PC-9 (cell line): ENCODE measurements around the gene KRTAP10-3. TPM values are rescaled to one million over a fixed set of nuclear protein-coding genes. Genes with fewer than 3 reads are reported as not detected.
A peak's percentile ranks its signal among the peaks of the same experiment; 100 is the strongest.

Experiments used
- BruUV-seq: library from RNA; stranded (reverse); fragments of 400-500 nt; replicated peaks from 2 replicates; lab custom pipeline; 2021; lab: Mats Ljungman, UMichigan
- CTCF ChIA-PET: fragments of 300-600 bp; sonication (Branson Sonifier 250); formaldehyde crosslinking; loops from one replicate; lab custom pipeline; 2022; ENCODE audit warnings: antibody characterized with exemption; lab: Charles Lee
- POLR2A ChIA-PET: fragments of 300-600 bp; sonication (Branson Sonifier 250); formaldehyde crosslinking; loops from one replicate; lab custom pipeline; 2022; ENCODE audit warnings: antibody characterized with exemption; ENCODE audit not compliant: unreplicated experiment; lab: Charles Lee
- DNase-seq, 2 experiments: peaks; one replicate each; pipeline versions ENCODE4 v3.0.0 to v3.0.0-alpha.2; 2015 to 2022; ENCODE audit warnings: mixed read lengths in 1 of 2
- H2AFZ ChIP-seq: fragments of 200-600 bp; sonication (generic); 2 replicates; pipeline ENCODE4 v1.8.1; 2017; ENCODE audit warnings: antibody characterized with exemption
- H3F3A ChIP-seq: fragments of 200-600 bp; sonication (generic); 2 replicates; pipeline ENCODE4 v1.8.1; 2017; ENCODE audit warnings: antibody characterized with exemption, mild to moderate bottlenecking, low read depth; ENCODE audit not compliant: insufficient read depth
- H3K27ac ChIP-seq: fragments of 200-600 bp; sonication (generic); 2 replicates; pipeline ENCODE4 v1.6.1; 2016; ENCODE audit warnings: mixed run types
- H3K27me3 ChIP-seq: fragments of 200-600 bp; sonication (generic); 2 replicates; pipeline ENCODE4 v1.6.1; 2016; ENCODE audit warnings: low read depth, mixed run types; ENCODE audit not compliant: insufficient read depth
- H3K36me3 ChIP-seq: fragments of 200-600 bp; sonication (generic); 2 replicates; pipeline ENCODE4 v1.6.1; 2016; ENCODE audit warnings: low read depth, mixed run types
- H3K4me1 ChIP-seq: fragments of 200-600 bp; sonication (generic); replicated peaks from 2 replicates; pipeline ENCODE4 v1.6.1; 2016; ENCODE audit warnings: mixed run types; ENCODE audit not compliant: insufficient read depth
- H3K4me2 ChIP-seq: fragments of 200-600 bp; sonication (generic); 2 replicates; pipeline ENCODE4 v1.6.1; 2017; ENCODE audit warnings: mixed run types
- H3K4me3 ChIP-seq: fragments of 200-600 bp; sonication (generic); 2 replicates; pipeline ENCODE4 v1.6.1; 2016; ENCODE audit warnings: mixed run types
- H3K79me2 ChIP-seq: fragments of 200-600 bp; sonication (generic); 2 replicates; pipeline ENCODE4 v1.6.1; 2017; ENCODE audit warnings: low read depth, mixed run types
- H3K9me2 ChIP-seq: fragments of 200-600 bp; sonication (generic); 2 replicates; pipeline ENCODE4 v1.8.1; 2017; ENCODE audit warnings: mild to moderate bottlenecking; ENCODE audit not compliant: insufficient read depth
- H3K9me3 ChIP-seq: fragments of 200-600 bp; sonication (generic); 2 replicates; pipeline ENCODE4 v1.8.1; 2016; ENCODE audit warnings: low read depth; ENCODE audit not compliant: insufficient read depth
- H4K20me1 ChIP-seq: fragments of 200-600 bp; sonication (generic); 2 replicates; pipeline ENCODE4 v1.8.1; 2017; ENCODE audit not compliant: insufficient read depth
- EZH2 ChIP-seq: fragments of 200-600 bp; sonication (generic); IDR thresholded peaks from 2 replicates; pipeline ENCODE4 v1.8.0; 2017; ENCODE audit warnings: antibody characterized with exemption, low read depth
- intact Hi-C: fragments of 100-400 bp; cut with micrococcal nuclease; formaldehyde crosslinking; loops from one replicate; pipeline ENCODE4 v1.10.0; 2022; ENCODE audit not compliant: unreplicated experiment
- total RNA-seq: library from RNA; stranded (reverse); gene quantifications from 2 replicates; pipeline ENCODE4 v1.2.3, GENCODE V29; 2021
- TF ChIP-seq, protein P1 (sequence below): fragments of 200-600 bp; sonication (generic); conservative IDR thresholded peaks from 2 replicates; pipeline ENCODE4 v1.6.1; 2017; ENCODE audit warnings: mixed run types, antibody characterized with exemption, mild to moderate bottlenecking, moderate library complexity

The KRTAP10-3 gene
- total RNA-seq, 1 experiment from 2014 or later, result not detected

DNA sequence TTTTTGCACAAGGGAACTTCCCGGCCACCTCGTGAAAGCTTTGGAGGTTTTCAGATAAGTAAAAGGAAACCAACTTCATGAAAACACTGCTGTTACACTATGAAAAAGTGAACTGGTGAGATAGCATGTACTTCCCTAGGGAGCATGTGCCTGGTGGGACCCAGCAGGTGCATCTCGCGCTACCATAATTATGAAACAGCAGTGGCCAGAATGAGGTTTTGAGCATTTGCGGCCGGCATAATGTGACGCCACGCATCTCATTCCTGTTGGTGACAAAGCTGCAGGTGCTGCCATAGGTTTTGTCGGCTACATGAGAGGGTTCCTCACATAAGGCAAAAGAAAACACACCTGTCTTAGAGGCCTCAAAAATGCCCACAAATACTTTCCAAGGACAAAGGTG, 1.7 kb downstream of the KRTAP10-3 start:
- Histone ChIP-seq H3K4me3 (no peak overlapping the region), H3K36me3 (no peaks in the 10 kb centered on the region), H3K4me1 (no peaks in the 10 kb centered on the region), H2AFZ (no peak overlapping the region), H3F3A (no peaks in the 10 kb centered on the region), H3K9me3 (no peaks in the 10 kb centered on the region), H3K27me3 (peaks cover 71% of the 10 kb centered on the region), H3K9me2 (no peaks in the 10 kb centered on the region), H3K79me2 (no peaks in the 10 kb centered on the region), H3K27ac (no peak overlapping the region), H3K4me2 (no peak overlapping the region), H4K20me1 (no peaks in the 10 kb centered on the region)
- TF ChIP-seq EZH2, result 0 out of 2 replicates have a peak, but pooled peaks have one; percentile 44
- TF ChIP-seq, protein P1, sequence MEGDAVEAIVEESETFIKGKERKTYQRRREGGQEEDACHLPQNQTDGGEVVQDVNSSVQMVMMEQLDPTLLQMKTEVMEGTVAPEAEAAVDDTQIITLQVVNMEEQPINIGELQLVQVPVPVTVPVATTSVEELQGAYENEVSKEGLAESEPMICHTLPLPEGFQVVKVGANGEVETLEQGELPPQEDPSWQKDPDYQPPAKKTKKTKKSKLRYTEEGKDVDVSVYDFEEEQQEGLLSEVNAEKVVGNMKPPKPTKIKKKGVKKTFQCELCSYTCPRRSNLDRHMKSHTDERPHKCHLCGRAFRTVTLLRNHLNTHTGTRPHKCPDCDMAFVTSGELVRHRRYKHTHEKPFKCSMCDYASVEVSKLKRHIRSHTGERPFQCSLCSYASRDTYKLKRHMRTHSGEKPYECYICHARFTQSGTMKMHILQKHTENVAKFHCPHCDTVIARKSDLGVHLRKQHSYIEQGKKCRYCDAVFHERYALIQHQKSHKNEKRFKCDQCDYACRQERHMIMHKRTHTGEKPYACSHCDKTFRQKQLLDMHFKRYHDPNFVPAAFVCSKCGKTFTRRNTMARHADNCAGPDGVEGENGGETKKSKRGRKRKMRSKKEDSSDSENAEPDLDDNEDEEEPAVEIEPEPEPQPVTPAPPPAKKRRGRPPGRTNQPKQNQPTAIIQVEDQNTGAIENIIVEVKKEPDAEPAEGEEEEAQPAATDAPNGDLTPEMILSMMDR, result no peak
- ChIA-PET CTCF (no interaction called here), POLR2A (no interaction called here)
- no peak for DNase-seq
- BruUV-seq, result no TSS peak
- intact Hi-C loops, result no loop called here

DNA sequence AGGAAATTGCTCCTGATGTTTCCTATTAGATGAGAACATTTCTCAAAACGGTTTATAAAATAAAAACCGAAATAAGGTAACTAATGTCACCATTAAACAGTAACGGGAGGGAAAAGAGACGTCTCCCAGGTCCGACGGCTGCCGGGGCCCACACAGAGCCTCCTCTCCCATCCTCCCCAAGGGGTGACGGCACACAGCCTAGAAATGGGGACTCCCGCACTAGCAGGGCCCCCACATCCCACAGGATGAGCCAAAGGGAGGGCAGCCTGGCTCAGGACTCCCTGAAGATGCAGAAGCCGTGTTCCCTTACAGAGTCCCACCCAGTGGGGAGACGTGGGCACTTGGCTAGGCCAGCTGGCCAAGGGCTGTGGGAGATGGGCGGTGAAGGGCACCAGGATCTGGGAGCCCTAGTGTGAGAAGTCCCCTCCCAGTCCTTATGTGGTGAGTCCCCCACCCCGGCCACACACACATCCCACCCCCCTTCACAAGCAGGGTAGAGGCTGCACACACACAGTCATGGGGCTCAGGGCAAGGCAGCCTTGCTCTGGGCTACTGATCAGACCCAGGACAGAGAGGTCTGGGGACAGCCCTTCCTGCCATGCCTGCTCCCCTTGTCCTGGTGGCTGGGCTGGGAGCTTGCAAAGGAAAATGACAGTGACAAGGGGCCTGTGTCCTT, 3.3 kb downstream of the KRTAP10-3 start:
- no peaks in the 10 kb centered on the region for H4K20me1 ChIP-seq
- no peak for DNase-seq
- no peaks in the 10 kb centered on the region for H3F3A ChIP-seq
- no peak overlapping the region for H2AFZ ChIP-seq
- peaks cover 76% of the 10 kb centered on the region for H3K27me3 ChIP-seq
- BruUV-seq, result no TSS peak
- no peaks in the 10 kb centered on the region for H3K36me3 ChIP-seq
- TF ChIP-seq EZH2, result no peak
- TF ChIP-seq, protein P1, result no peak
- H3K27ac ChIP-seq, result no peak overlapping the region
- no peaks in the 10 kb centered on the region for H3K79me2 ChIP-seq
- POLR2A ChIA-PET, result no interaction called here
- H3K4me1 ChIP-seq, result no peaks in the 10 kb centered on the region
- H3K4me3 ChIP-seq, result no peak overlapping the region
- no peak overlapping the region for H3K4me2 ChIP-seq
- CTCF ChIA-PET, result no interaction called here
- intact Hi-C loops, result no loop called here
- H3K9me2 ChIP-seq, result no peaks in the 10 kb centered on the region
- H3K9me3 ChIP-seq, result no peaks in the 10 kb centered on the region

DNA sequence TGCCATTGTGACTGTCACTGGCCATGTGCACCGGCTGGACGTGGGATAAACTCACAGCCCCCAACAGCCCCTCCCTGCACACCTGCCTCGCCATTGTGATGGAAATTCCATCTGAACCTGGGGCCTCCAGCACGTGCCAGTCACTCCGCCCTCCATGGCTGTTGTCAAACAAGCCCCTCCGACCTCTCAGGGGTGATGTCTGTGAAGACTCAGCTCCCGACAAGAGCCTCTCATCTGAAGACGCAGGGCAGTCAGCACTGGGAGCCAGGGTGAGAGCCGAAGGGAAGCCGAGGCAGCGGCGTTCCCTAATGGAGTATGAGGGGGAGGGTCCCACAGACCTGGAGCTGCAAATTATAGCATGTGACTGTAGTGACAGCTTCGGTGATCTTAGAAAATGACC, 5.9 kb downstream of the KRTAP10-3 start:
- H4K20me1 ChIP-seq, result no peaks in the 10 kb centered on the region
- ChIA-PET POLR2A (no interaction called here), CTCF (no interaction called here)
- H3K36me3 ChIP-seq, result no peaks in the 10 kb centered on the region
- no peaks in the 10 kb centered on the region for H3K79me2 ChIP-seq
- no TSS peak for BruUV-seq
- no peak overlapping the region for H3K4me3 ChIP-seq
- peaks cover 70% of the 10 kb centered on the region for H3K27me3 ChIP-seq
- no peaks in the 10 kb centered on the region for H3K9me2 ChIP-seq
- H3K4me2 ChIP-seq, result no peak overlapping the region
- no peak for DNase-seq
- intact Hi-C loops, result no loop called here
- no peaks in the 10 kb centered on the region for H3K9me3 ChIP-seq
- H3K4me1 ChIP-seq, result no peaks in the 10 kb centered on the region
- TF ChIP-seq, protein P1, result no peak
- no peak for TF ChIP-seq EZH2
- no peaks in the 10 kb centered on the region for H3F3A ChIP-seq
- no peak overlapping the region for H3K27ac ChIP-seq
- no peak overlapping the region for H2AFZ ChIP-seq
